Activated CD8-positive, alpha-beta T cell treated with anti-CD3 and anti-CD28 coated beads, Interleukin-2, amount 10 ng/mL, durations not matched to agents 7 days and 5 days (primary cell): ENCODE results near the gene GID4. TPM values are rescaled to one million over a fixed set of nuclear protein-coding genes. Genes with fewer than 3 reads are reported as not detected.
A peak's percentile ranks its signal among the peaks of the same experiment; 100 is the strongest.

Experiments
- ATAC-seq: fragments of 150-1000 bp; cut with Tn5 transposase; one replicate; pipeline ENCODE4 v1.10.0; 2021; ENCODE audit warnings: moderate library complexity
- CTCF ChIA-PET: fragments of 350-600 bp; sonication (Branson Sonifier 250); formaldehyde crosslinking; loops from one replicate; lab custom pipeline; 2021; ENCODE audit warnings: antibody characterized with exemption; lab: Charles Lee
- POLR2A ChIA-PET: fragments of 350-600 bp; sonication (Branson Sonifier 250); formaldehyde crosslinking; loops from one replicate; lab custom pipeline; 2021; ENCODE audit warnings: antibody characterized with exemption; lab: Charles Lee
- DNase-seq: peaks from one replicate; pipeline ENCODE4 v3.0.0-alpha.2; 2020
- H3K27ac Mint-ChIP-seq: one replicate; pipeline ENCODE4 v1.8.0; 2021; ENCODE audit warnings: mild to moderate bottlenecking, mixed read lengths
- H3K27me3 Mint-ChIP-seq: one replicate; pipeline ENCODE4 v1.8.0; 2021; ENCODE audit warnings: low read depth, mixed read lengths
- H3K36me3 Mint-ChIP-seq: one replicate; pipeline ENCODE4 v1.8.0; 2021; ENCODE audit warnings: low read depth, mixed read lengths
- H3K4me1 Mint-ChIP-seq: one replicate; pipeline ENCODE4 v1.8.0; 2021; ENCODE audit warnings: low read depth, mixed read lengths
- H3K4me3 Mint-ChIP-seq: one replicate; pipeline ENCODE4 v1.8.0; 2021; ENCODE audit warnings: mild to moderate bottlenecking, mixed read lengths
- H3K9me3 Mint-ChIP-seq: one replicate; pipeline ENCODE4 v1.8.0; 2022; ENCODE audit warnings: mixed read lengths; ENCODE audit not compliant: insufficient read depth
- total RNA-seq, 2 experiments: library from RNA; stranded (reverse); gene quantifications; one replicate each; pipeline ENCODE4 v1.2.3, GENCODE V29; 2021

The GID4 gene
- total RNA-seq, 2 experiments from 2014 or later, result 8.3 to 8.9 TPM

GRCh38 chr17:18033442-18034099, 5.6 kb upstream of the GID4 start:
- POLR2A ChIA-PET, result no interaction called here
- Mint-ChIP-seq H3K4me3 (no peak overlapping the region), H3K4me1 (peaks cover 34% of the 10 kb centered on the region), H3K27me3 (no peaks in the 10 kb centered on the region), H3K27ac (no peak overlapping the region), H3K9me3 (no peaks in the 10 kb centered on the region), H3K36me3 (peaks cover 2% of the 10 kb centered on the region)
- ATAC-seq (peak; percentile 89), DNase-seq (peak; percentile 81)
- CTCF ChIA-PET, result interaction anchor here (0.6 to 4.0 kb wide), 39 partner anchors 8 to 592 kb away, joined by 3 to 32 read pairs (median 4); no protein-coding TSS in a partner anchor

- POLR2A ChIA-PET, result interaction anchor here (0.7 kb wide), 1 partner anchor 209 kb away, joined by 3 read pairs; no protein-coding TSS in a partner anchor
- Mint-ChIP-seq H3K4me1 (peaks cover 43% of the 10 kb centered on the region), H3K27me3 (no peaks in the 10 kb centered on the region), H3K36me3 (peaks cover 6% of the 10 kb centered on the region), H3K9me3 (no peaks in the 10 kb centered on the region), H3K27ac (no peak overlapping the region), H3K4me3 (no peak overlapping the region)
- ATAC-seq, result no peak
- CTCF ChIA-PET, result interaction anchor here (0.6 to 4.0 kb wide), 8 partner anchors 11 to 355 kb away, joined by 3 to 32 read pairs (median 4); partner anchors contain the start of gene RAI1
- DNase-seq, result no peak
These were observed 3.5 kb upstream of the GID4 start for GRCh38 chr17:18035704-18036103.

GRCh38 chr17:18037486-18037885, 1.7 kb upstream of the GID4 start:
- Mint-ChIP-seq H3K4me1 (peaks cover 52% of the 10 kb centered on the region), H3K36me3 (peaks cover 6% of the 10 kb centered on the region), H3K27ac (peak overlapping the region; percentile 23), H3K9me3 (no peaks in the 10 kb centered on the region), H3K4me3 (peak overlapping the region; percentile 88), H3K27me3 (no peaks in the 10 kb centered on the region)
- CTCF ChIA-PET, result interaction anchor here (1.3 to 1.4 kb wide), 2 partner anchors 78 to 142 kb away, joined by 3 read pairs; no protein-coding TSS in a partner anchor
- ATAC-seq (no peak), DNase-seq (no peak)
- POLR2A ChIA-PET, result no interaction called here

- peak; percentile 2 for ATAC-seq
- Mint-ChIP-seq H3K36me3 (peaks cover 6% of the 10 kb centered on the region), H3K4me1 (peaks cover 45% of the 10 kb centered on the region), H3K27ac (peak overlapping the region; percentile 89), H3K4me3 (peak overlapping the region; percentile 88), H3K9me3 (no peaks in the 10 kb centered on the region), H3K27me3 (no peaks in the 10 kb centered on the region)
- DNase-seq, result no peak
- ChIA-PET CTCF (interaction anchor here (1.1 to 1.4 kb wide), 4 partner anchors 79 to 542 kb away, joined by 3 to 4 read pairs (median 3); partner anchors contain the start of gene RASD1), POLR2A (interaction anchor here (0.6 kb wide), 2 partner anchors 36 to 53 kb away, joined by 3 read pairs; no protein-coding TSS in a partner anchor)
These were observed 908 bp upstream of the GID4 start for GRCh38 chr17:18038149-18038850.

GRCh38 chr17:18039535-18040260, 490 bp downstream of the GID4 start:
- H3K36me3 Mint-ChIP-seq, result peaks cover 8% of the 10 kb centered on the region
- H3K4me1 Mint-ChIP-seq, result peaks cover 40% of the 10 kb centered on the region
- POLR2A ChIA-PET, result no interaction called here
- ATAC-seq (peak; percentile 44), DNase-seq (peak; percentile 57)
- peak overlapping the region; percentile 89 for H3K27ac Mint-ChIP-seq
- no peaks in the 10 kb centered on the region for H3K9me3 Mint-ChIP-seq
- CTCF ChIA-PET, result interaction anchor here (1.1 kb wide), 1 partner anchor 543 kb away, joined by 3 read pairs; the partner anchor contains the start of gene RASD1
- H3K4me3 Mint-ChIP-seq, result peak overlapping the region; percentile 88
- H3K27me3 Mint-ChIP-seq, result no peaks in the 10 kb centered on the region

- H3K4me1 Mint-ChIP-seq, result peaks cover 40% of the 10 kb centered on the region
- peaks cover 11% of the 10 kb centered on the region for H3K36me3 Mint-ChIP-seq
- ATAC-seq (no peak), DNase-seq (no peak)
- no peaks in the 10 kb centered on the region for H3K9me3 Mint-ChIP-seq
- H3K4me3 Mint-ChIP-seq, result peak overlapping the region; percentile 86
- peak overlapping the region; percentile 85 for H3K27ac Mint-ChIP-seq
- H3K27me3 Mint-ChIP-seq, result no peaks in the 10 kb centered on the region
- ChIA-PET CTCF (no interaction called here), POLR2A (no interaction called here)
These were observed 1.2 kb downstream of the GID4 start for GRCh38 chr17:18040261-18040858.

GRCh38 chr17:18041776-18042175, 2.6 kb downstream of the GID4 start:
- H3K27ac Mint-ChIP-seq, result no peak overlapping the region
- H3K27me3 Mint-ChIP-seq, result no peaks in the 10 kb centered on the region
- ChIA-PET CTCF (interaction anchor here (1.0 to 1.3 kb wide), 2 partner anchors 9 to 311 kb away, joined by 3 to 4 read pairs; no protein-coding TSS in a partner anchor), POLR2A (no interaction called here)
- H3K4me3 Mint-ChIP-seq, result peak overlapping the region; percentile 86
- no peak for DNase-seq
- H3K4me1 Mint-ChIP-seq, result peaks cover 40% of the 10 kb centered on the region
- no peaks in the 10 kb centered on the region for H3K9me3 Mint-ChIP-seq
- ATAC-seq, result no peak
- peaks cover 11% of the 10 kb centered on the region for H3K36me3 Mint-ChIP-seq

GRCh38 chr17:18042983-18043382, 3.8 kb downstream of the GID4 start:
- H3K36me3 Mint-ChIP-seq, result peaks cover 17% of the 10 kb centered on the region
- peaks cover 30% of the 10 kb centered on the region for H3K4me1 Mint-ChIP-seq
- no peaks in the 10 kb centered on the region for H3K9me3 Mint-ChIP-seq
- CTCF ChIA-PET, result interaction anchor here (0.9 to 1.2 kb wide), 2 partner anchors 10 to 19 kb away, joined by 3 to 10 read pairs; no protein-coding TSS in a partner anchor
- POLR2A ChIA-PET, result no interaction called here
- no peak overlapping the region for H3K4me3 Mint-ChIP-seq
- ATAC-seq (no peak), DNase-seq (no peak)
- H3K27me3 Mint-ChIP-seq, result no peaks in the 10 kb centered on the region
- H3K27ac Mint-ChIP-seq, result no peak overlapping the region

GRCh38 chr17:18043491-18043890, 4.3 kb downstream of the GID4 start:
- Mint-ChIP-seq H3K4me1 (peaks cover 26% of the 10 kb centered on the region), H3K27ac (no peak overlapping the region), H3K36me3 (peaks cover 17% of the 10 kb centered on the region), H3K4me3 (no peak overlapping the region), H3K9me3 (no peaks in the 10 kb centered on the region), H3K27me3 (no peaks in the 10 kb centered on the region)
- ChIA-PET CTCF (interaction anchor here (0.9 to 1.2 kb wide), 2 partner anchors 10 to 19 kb away, joined by 3 to 10 read pairs; no protein-coding TSS in a partner anchor), POLR2A (no interaction called here)
- DNase-seq, result no peak
- no peak for ATAC-seq

- Mint-ChIP-seq H3K9me3 (no peaks in the 10 kb centered on the region), H3K36me3 (peaks cover 15% of the 10 kb centered on the region), H3K4me3 (no peak overlapping the region), H3K4me1 (peaks cover 23% of the 10 kb centered on the region), H3K27ac (no peak overlapping the region), H3K27me3 (no peaks in the 10 kb centered on the region)
- POLR2A ChIA-PET, result no interaction called here
- DNase-seq (no peak), ATAC-seq (no peak)
- CTCF ChIA-PET, result no interaction called here
These were observed 5.4 kb downstream of the GID4 start for GRCh38 chr17:18044609-18045008.
